GM21576 (cell line): ENCODE measurements around the gene TTC34.
"Not testable (repeated sequence)": the region's sequence is repeated elsewhere in the genome, so short reads cannot be mapped to it uniquely, and the experiment has no call there.

Experiments
- ATAC-seq: cut with Tn5 transposase; IDR thresholded peaks from one replicate; pipeline ENCODE4 v1.9.1; 2021; ENCODE audit warnings: mild to moderate bottlenecking, moderate library complexity; ENCODE audit not compliant: unreplicated experiment

TTC34 gene

GRCh38 chr1:2781627-2782026 is 19.9 kb downstream of the TTC34 start:
- no peak for ATAC-seq

GRCh38 chr1:2778220-2778592 is 23.3 kb downstream of the TTC34 start:
- ATAC-seq = no peak

GRCh38 chr1:2777424-2778219 is 23.9 kb downstream of the TTC34 start:
- ATAC-seq = no peak

- ATAC-seq = not testable (repeated sequence)
Measured at GRCh38 chr1:2775333-2775732, 26.2 kb downstream of the TTC34 start.

- not testable (repeated sequence) for ATAC-seq
Measured at GRCh38 chr1:2768052-2768451, 33.4 kb downstream of the TTC34 start.

GRCh38 chr1:2759433-2759832 is 42.1 kb downstream of the TTC34 start:
- ATAC-seq = not testable (repeated sequence)

DNA sequence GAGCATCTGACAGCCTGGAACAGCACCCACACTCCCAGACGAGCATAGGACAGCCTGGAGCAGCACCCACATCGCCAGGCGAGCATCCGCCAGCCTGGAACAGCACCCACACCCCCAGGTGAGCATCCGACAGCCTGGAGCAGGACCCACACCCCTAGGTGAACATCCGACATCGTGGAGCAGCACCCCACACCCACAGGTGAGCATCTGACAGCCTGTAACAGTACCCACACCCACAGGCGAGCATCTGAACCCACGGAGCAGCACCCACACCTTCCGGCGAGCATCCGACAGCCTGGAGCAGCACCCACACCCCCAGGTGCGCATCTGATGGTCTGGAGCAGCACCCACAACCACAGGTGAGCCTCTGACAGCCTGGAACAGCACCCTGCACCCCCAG is 44.0 kb downstream of the TTC34 start:
- not testable (repeated sequence) for ATAC-seq

DNA sequence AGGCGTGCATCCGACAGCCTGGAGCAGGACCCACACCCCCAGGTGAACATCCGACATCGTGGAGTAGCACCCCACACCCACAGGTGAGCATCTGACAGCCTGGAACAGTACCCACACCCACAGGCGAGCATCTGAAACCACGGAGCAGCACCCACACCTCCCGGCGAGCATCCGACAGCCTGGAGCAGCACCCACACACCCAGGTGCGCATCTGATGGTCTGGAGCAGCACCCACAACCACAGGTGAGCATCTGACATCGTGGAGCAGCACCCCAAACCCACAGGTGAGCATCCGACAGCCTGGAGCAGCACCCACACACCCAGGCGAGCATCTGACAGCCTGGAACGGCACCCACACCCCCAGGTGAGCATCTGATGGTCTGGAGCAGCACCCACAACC is 46.1 kb downstream of the TTC34 start:
- ATAC-seq = not testable (repeated sequence)

- ATAC-seq = not testable (repeated sequence)
Measured at GRCh38 chr1:2754597-2754996, 46.9 kb downstream of the TTC34 start.

DNA sequence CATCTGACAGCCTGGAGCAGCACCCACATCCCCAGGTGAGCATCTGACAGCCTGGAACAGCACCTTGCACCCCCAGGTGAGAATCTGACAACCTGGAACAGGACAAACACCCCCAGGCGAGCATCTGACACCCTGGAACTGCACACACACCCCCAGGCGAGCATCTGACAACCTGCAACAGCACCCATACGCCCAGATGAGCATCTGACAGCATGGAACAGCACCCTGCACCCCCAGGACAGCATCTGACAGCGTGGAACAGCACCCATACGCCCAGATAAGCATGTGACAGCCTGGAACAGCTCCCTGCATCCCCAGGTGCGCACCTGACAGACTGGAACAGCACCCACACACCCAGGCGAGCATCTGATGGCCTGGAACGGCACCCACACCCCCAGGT is 49.0 kb downstream of the TTC34 start:
- not testable (repeated sequence) for ATAC-seq

DNA sequence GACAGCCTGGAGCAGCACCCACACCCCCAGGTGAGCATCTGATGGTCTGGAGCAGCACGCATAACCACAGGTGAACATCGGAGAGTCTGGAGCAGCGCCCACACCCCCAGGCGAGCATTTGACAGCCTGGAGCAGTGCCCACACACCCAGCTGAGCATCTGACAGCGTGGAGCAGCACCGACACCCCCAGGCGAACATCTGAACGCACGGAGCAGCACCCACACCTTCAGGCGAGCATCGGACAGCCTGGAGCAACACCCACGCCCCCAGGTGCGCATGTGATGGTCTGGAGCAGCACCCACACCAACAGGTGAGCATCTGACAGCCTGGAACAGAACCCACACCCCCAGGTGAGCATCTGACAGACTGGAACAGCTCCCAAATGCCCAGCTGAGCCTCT is 49.6 kb downstream of the TTC34 start:
- ATAC-seq = not testable (repeated sequence)

DNA sequence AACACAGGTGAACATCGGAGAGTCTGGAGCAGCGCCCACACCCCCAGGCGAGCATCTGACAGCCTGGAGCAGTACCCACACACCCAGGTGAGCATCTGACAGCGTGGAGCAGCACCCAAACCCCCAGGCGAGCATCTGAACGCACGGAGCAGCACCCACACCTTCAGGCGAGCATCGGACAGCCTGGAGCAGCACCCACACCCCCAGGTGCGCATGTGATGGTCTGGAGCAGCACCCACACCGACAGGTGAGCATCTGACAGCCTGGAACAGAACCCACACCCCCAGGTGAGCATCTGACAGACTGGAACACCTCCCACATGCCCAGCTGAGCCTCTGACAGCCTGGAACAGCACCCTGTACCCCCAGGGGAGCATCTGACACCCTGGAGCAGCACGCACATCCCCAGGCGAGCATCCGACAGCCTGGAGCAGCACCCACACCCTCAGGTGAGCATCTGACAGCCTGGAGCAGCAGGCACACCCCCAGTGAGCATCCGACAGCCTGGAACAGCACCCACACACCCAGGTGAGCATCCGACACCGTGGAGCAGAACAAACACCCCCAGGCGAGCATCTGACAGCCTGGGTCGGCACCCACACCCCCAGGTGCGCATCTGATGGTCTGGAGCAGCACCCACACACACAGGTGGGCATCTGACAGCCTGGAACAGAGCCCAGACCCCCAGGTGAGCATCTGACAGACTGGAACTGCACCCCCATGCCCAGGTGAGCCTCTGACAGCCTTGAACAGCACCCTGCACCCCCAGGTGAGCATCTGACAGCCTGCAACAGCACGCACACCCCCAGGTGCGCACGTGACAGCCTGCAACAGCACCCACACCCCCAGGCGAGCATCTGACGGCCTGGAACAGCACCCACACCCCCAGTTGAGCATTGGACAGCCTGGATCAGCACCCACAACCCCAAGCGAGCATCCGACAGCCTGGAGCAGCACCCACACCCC is 50.4 kb downstream of the TTC34 start:
- ATAC-seq = not testable (repeated sequence)

DNA sequence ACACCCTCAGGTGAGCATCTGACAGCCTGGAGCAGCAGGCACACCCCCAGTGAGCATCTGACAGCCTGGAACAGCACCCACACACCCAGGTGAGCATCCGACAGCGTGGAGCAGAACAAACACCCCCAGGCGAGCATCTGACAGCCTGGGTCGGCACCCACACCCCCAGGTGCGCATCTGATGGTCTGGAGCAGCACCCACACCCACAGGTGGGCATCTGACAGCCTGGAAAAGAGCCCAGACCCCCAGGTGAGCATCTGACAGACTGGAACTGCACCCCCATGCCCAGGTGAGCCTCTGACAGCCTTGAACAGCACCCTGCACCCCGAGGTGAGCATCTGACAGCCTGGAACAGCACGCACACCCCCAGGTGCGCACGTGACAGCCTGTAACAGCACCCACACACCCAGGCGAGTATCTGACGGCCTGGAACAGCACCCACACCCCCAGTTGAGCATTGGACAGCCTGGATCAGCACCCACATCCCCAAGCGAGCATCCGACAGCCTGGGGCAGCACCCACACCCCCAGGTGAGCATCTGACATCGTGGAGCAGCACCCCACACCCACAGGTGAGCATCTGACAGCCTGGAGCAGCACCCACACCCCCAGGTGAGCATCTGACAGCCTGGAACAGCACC is 51.3 kb downstream of the TTC34 start:
- ATAC-seq = not testable (repeated sequence)

- ATAC-seq = not testable (repeated sequence)
Measured at GRCh38 chr1:2748626-2749025, 52.9 kb downstream of the TTC34 start.

GRCh38 chr1:2694796-2695195 is 106.7 kb downstream of the TTC34 start:
- ATAC-seq = not testable (repeated sequence)

- not testable (repeated sequence) for ATAC-seq
Measured at GRCh38 chr1:2690180-2690579, 111.3 kb downstream of the TTC34 start.

DNA sequence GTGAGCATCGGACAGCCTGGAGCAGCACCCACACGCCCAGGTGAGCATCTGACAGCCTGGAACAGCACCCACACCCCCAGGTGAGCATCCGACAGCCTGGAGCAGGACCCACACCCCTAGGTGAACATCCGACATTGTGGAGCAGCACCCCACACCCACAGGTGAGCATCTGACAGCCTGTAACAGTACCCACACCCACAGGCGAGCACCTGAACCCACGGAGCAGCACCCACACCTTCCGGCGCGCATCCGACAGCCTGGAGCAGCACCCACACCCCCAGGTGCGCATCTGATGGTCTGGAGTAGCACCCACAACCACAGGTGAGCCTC is 113.2 kb downstream of the TTC34 start:
- not testable (repeated sequence) for ATAC-seq

GRCh38 chr1:2687638-2688335 is 113.7 kb downstream of the TTC34 start:
- not testable (repeated sequence) for ATAC-seq

GRCh38 chr1:2687174-2687591 is 114.3 kb downstream of the TTC34 start:
- not testable (repeated sequence) for ATAC-seq

DNA sequence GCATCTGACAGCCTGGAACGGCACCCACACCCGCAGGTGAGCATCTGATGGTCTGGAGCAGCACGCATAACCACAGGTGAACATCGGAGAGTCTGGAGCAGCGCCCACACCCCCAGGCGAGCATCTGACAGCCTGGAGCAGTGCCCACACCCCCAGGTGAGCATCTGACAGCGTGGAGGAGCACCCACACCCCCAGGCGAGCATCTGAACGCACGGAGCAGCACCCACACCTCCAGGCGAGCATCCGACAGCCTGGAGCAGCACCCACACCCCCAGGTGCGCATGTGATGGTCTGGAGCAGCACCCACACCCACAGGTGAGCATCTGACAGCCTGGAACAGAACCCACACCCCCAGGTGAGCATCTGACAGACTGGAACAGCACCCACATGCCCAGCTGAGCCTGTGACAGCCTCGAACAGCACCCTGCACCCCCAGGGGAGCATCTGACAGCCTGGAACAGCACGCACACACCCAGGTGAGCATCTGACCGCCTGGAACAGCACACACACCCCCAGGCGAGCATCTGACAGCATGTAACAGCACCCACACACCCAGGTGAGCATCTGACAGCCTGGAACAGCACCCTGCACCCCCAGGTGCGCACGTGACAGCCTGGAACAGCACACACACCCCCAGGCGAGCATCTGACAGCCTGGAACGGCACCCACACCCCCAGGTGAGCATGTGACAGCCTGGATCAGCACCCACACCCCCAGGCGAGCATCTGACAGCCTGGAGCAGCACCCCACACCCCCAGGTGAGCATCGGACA is 115.2 kb downstream of the TTC34 start:
- not testable (repeated sequence) for ATAC-seq
